ENCODE results near the gene TSEN34.

DNA sequence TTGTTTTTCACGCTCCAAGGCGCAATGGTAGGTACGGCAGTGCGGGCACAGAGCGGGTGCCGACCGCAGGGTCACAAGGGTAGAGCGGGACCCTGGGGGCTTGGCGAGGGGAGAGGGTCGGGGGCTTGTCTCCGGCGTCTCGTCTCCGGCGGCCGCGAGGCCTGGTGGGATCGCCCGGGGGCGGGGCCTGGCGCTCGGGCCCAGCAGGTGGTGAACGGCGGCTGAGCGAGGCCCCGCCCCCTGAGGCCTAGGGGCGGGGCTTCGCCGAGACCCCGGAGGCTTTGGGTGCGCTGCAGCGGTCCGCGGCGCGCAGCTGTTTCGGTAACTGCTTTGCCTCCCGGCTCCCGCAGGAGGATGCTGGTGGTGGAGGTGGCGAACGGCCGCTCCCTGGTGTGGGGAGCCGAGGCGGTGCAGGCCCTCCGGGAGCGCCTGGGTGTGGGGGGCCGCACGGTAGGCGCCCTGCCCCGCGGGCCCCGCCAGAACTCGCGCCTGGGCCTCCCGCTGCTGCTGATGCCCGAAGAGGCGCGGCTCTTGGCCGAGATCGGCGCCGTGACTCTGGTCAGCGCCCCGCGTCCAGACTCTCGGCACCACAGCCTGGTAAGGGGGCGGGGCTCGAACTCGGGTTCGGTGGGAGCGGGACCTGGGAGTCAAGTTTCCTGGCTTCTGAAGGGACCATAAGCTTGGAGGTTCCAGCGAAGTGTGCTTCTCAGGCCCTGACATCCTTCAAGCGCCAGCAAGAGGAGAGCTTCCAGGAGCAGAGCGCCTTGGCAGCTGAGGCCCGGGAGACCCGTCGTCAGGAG, at the start of gene TSEN34:
- TF ChIP-seq ZNF280D (tag by site-specific recombination; IDR thresholded peaks at IDR 0.05) = no peak
- no peak; the same call in 1 of the 2 replicates for TF ChIP-seq ZBTB48 (tag by site-specific recombination; IDR thresholded peaks at IDR 0.05)

Measured in HEK293 (cell line).